ENCODE results near the gene EPHA8. TPM values are rescaled to one million over a fixed set of nuclear protein-coding genes. Genes with fewer than 3 reads are reported as not detected.

Gene EPHA8
- total RNA-seq, 1 experiment from 2014 or later = 0.07 TPM

DNA sequence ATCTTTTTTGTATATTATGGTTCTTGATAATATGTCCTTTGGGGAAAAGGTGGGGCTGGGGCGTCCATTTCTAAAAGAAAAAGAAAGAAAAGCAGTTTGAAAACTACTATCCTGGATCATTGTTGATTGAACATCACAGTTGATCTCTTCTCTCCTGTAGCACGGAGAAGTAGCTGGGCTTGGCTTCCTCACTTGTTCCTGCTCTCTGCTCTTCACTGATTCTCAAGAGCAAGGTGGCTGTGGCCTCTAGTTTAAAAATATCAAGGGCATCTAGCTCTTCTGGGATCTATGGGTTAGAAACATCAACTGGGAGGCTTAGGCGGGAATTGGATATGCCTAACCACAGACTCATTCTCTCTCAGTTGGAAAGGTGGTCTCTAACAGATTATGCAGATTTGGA, 38.1 kb upstream of the EPHA8 start:
- no peak overlapping the region for H2AFZ ChIP-seq (ENCODE audit: low read length)
- H4K20me1 ChIP-seq (ENCODE audit: low read length) = no peaks in the 10 kb centered on the region
- no peak overlapping the region for H3K9ac ChIP-seq (ENCODE audit: low read length)
- H3K4me3 ChIP-seq (ENCODE audit: low read length) = no peak overlapping the region
- no TSS peak for BruUV-seq (replicated peaks)
- no peaks in the 10 kb centered on the region for H3K9me3 ChIP-seq (ENCODE audit: low read length)
- no peak for ATAC-seq
- intact Hi-C loops (cut with micrococcal nuclease) = no loop called here
- H3K36me3 ChIP-seq (ENCODE audit: low read depth, low read length) = peaks cover 21% of the 10 kb centered on the region
- H3K79me2 ChIP-seq (ENCODE audit: low read length) = no peaks in the 10 kb centered on the region
- H3F3A ChIP-seq (ENCODE audit: low read length, unreplicated experiment) = no peaks in the 10 kb centered on the region
- H3K27ac ChIP-seq (ENCODE audit: low read length) = no peak overlapping the region
- no peaks in the 10 kb centered on the region for H3K27me3 ChIP-seq (ENCODE audit: low read length)
- H3K4me2 ChIP-seq (ENCODE audit: low read length) = no peak overlapping the region
- DNase-seq = no peak
- H3K4me1 ChIP-seq (ENCODE audit: insufficient read depth, low read length) = no peaks in the 10 kb centered on the region
- ChIA-PET POLR2A (ENCODE audit: unreplicated experiment) (no interaction called here), CTCF (no interaction called here)
- no peaks in the 10 kb centered on the region for H3K9me2 ChIP-seq (replicated peaks; ENCODE audit: low read length)
- TF ChIP-seq EZH2 (IDR thresholded peaks at IDR 0.05; ENCODE audit: low read length, unreplicated experiment) = no peak
- TF ChIP-seq CTCF (conservative IDR thresholded peaks at IDR 0.05; ENCODE audit: low read depth, low read length) = no peak
- TF ChIP-seq EZH2phosphoT487 (IDR thresholded peaks at IDR 0.05; ENCODE audit: borderline replicate concordance, low read length) = no peak

GRCh38 chr1:22525646-22526045, 37.6 kb upstream of the EPHA8 start:
- no peaks in the 10 kb centered on the region for H3K9me3 ChIP-seq (ENCODE audit: low read length)
- H3K4me2 ChIP-seq (ENCODE audit: low read length) = no peak overlapping the region
- no peak overlapping the region for H2AFZ ChIP-seq (ENCODE audit: low read length)
- ChIA-PET POLR2A (ENCODE audit: unreplicated experiment) (no interaction called here), CTCF (no interaction called here)
- H3K27me3 ChIP-seq (ENCODE audit: low read length) = no peaks in the 10 kb centered on the region
- no peak overlapping the region for H3K4me3 ChIP-seq (ENCODE audit: low read length)
- H3K79me2 ChIP-seq (ENCODE audit: low read length) = no peaks in the 10 kb centered on the region
- no peak overlapping the region for H3K27ac ChIP-seq (ENCODE audit: low read length)
- intact Hi-C loops (cut with micrococcal nuclease) = no loop called here
- TF ChIP-seq CTCF (conservative IDR thresholded peaks at IDR 0.05; ENCODE audit: low read depth, low read length) = no peak
- no peak for TF ChIP-seq EZH2 (IDR thresholded peaks at IDR 0.05; ENCODE audit: low read length, unreplicated experiment)
- no peak for TF ChIP-seq EZH2phosphoT487 (IDR thresholded peaks at IDR 0.05; ENCODE audit: borderline replicate concordance, low read length)
- H3K36me3 ChIP-seq (ENCODE audit: low read depth, low read length) = peaks cover 20% of the 10 kb centered on the region
- no peaks in the 10 kb centered on the region for H3F3A ChIP-seq (ENCODE audit: low read length, unreplicated experiment)
- DNase-seq (no peak), ATAC-seq (no peak)
- BruUV-seq (replicated peaks) = no TSS peak
- no peaks in the 10 kb centered on the region for H3K4me1 ChIP-seq (ENCODE audit: insufficient read depth, low read length)
- H4K20me1 ChIP-seq (ENCODE audit: low read length) = no peaks in the 10 kb centered on the region
- H3K9ac ChIP-seq (ENCODE audit: low read length) = no peak overlapping the region
- no peaks in the 10 kb centered on the region for H3K9me2 ChIP-seq (replicated peaks; ENCODE audit: low read length)

DNA sequence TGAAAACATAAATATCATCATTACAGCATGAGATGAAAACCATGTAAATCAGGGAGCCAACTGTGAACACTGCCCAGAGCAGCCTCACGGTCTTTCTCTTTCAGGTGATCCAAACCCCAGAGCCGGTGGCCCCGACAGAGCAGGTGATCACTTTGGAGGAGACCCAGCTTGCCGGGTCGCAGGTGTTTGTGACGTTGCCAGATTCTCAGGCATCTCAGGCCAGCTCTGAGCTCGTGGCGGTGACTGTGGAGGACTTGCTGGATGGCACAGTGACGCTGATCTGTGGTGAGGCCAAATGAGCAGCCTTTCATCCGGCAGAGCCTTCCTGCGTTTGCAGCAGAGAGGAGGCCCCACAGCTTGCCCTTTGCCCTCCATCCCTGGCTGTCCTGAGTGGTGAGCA, 37.2 kb upstream of the EPHA8 start:
- ATAC-seq (no peak), DNase-seq (no peak)
- Histone ChIP-seq H3K9me3 (ENCODE audit: low read length) (no peaks in the 10 kb centered on the region), H3K79me2 (ENCODE audit: low read length) (no peaks in the 10 kb centered on the region), H3F3A (ENCODE audit: low read length, unreplicated experiment) (no peaks in the 10 kb centered on the region), H3K27me3 (ENCODE audit: low read length) (no peaks in the 10 kb centered on the region), H2AFZ (ENCODE audit: low read length) (no peak overlapping the region), H4K20me1 (ENCODE audit: low read length) (no peaks in the 10 kb centered on the region), H3K4me3 (ENCODE audit: low read length) (no peak overlapping the region), H3K4me2 (ENCODE audit: low read length) (no peak overlapping the region), H3K27ac (ENCODE audit: low read length) (no peak overlapping the region), H3K36me3 (ENCODE audit: low read depth, low read length) (peaks cover 20% of the 10 kb centered on the region), H3K9me2 (replicated peaks; ENCODE audit: low read length) (no peaks in the 10 kb centered on the region), H3K9ac (ENCODE audit: low read length) (no peak overlapping the region), H3K4me1 (ENCODE audit: insufficient read depth, low read length) (no peaks in the 10 kb centered on the region)
- TF ChIP-seq EZH2phosphoT487 (IDR thresholded peaks at IDR 0.05; ENCODE audit: borderline replicate concordance, low read length) = no peak
- no peak for TF ChIP-seq CTCF (conservative IDR thresholded peaks at IDR 0.05; ENCODE audit: low read depth, low read length)
- TF ChIP-seq EZH2 (IDR thresholded peaks at IDR 0.05; ENCODE audit: low read length, unreplicated experiment) = no peak
- CTCF ChIA-PET = no interaction called here
- POLR2A ChIA-PET (ENCODE audit: unreplicated experiment) = no interaction called here
- BruUV-seq (replicated peaks) = no TSS peak
- intact Hi-C loops (cut with micrococcal nuclease) = no loop called here

Measured in PC-3 (cell line).